Measurements from ENCODE around the gene SEL1L3. TPM values are rescaled to one million over a fixed set of nuclear protein-coding genes. Genes with fewer than 3 reads are reported as not detected.

The SEL1L3 gene
- total RNA-seq, 1 experiment from 2014 or later, result 15.7 TPM

GRCh38 chr4:25700661-25701060 lies 162.1 kb downstream of the SEL1L3 start:
- Histone ChIP-seq H3K4me1 (peaks cover 14% of the 10 kb centered on the region), H3K36me3 (ENCODE audit: control insufficient read depth, insufficient read depth, low read length) (no peaks in the 10 kb centered on the region), H3K4me3 (ENCODE audit: low read depth, low read length) (no peak overlapping the region), H3K27me3 (replicated peaks; ENCODE audit: control insufficient read depth, insufficient read depth, low read length) (no peaks in the 10 kb centered on the region), H3K9me3 (no peaks in the 10 kb centered on the region)
- POLR2A ChIA-PET, result no interaction called here
- DNase-seq, result no peak
- Mint-ChIP-seq H3K27me3 (ENCODE audit: insufficient read depth, unreplicated experiment) (no peaks in the 10 kb centered on the region), H3K9me3 (ENCODE audit: unreplicated experiment) (peaks cover 6% of the 10 kb centered on the region), H3K27ac (ENCODE audit: unreplicated experiment) (no peak overlapping the region), H3K4me3 (ENCODE audit: unreplicated experiment) (no peak overlapping the region), H3K36me3 (ENCODE audit: insufficient read depth, unreplicated experiment) (no peaks in the 10 kb centered on the region), H3K4me1 (ENCODE audit: low read depth, unreplicated experiment) (peaks cover 15% of the 10 kb centered on the region)
- no TSS peak for BruUV-seq (replicated peaks)
- CTCF ChIA-PET, result no interaction called here
- TF ChIP-seq CTCF (IDR thresholded peaks at IDR 0.05; ENCODE audit: insufficient read depth in 1 of 2, low read depth in 1 of 2, low read length in 1 of 2, severe bottlenecking in 1 of 2, unreplicated experiment in 1 of 2), result no peak
- intact Hi-C loops (cut with micrococcal nuclease; ENCODE audit: unreplicated experiment), result no loop called here

- Mint-ChIP-seq H3K4me1 (ENCODE audit: low read depth, unreplicated experiment) (peaks cover 23% of the 10 kb centered on the region), H3K4me3 (ENCODE audit: unreplicated experiment) (no peak overlapping the region), H3K9me3 (ENCODE audit: unreplicated experiment) (peaks cover 6% of the 10 kb centered on the region), H3K27ac (ENCODE audit: unreplicated experiment) (no peak overlapping the region), H3K36me3 (ENCODE audit: insufficient read depth, unreplicated experiment) (no peaks in the 10 kb centered on the region), H3K27me3 (ENCODE audit: insufficient read depth, unreplicated experiment) (no peaks in the 10 kb centered on the region)
- no peak for TF ChIP-seq CTCF (IDR thresholded peaks at IDR 0.05; ENCODE audit: insufficient read depth in 1 of 2, low read depth in 1 of 2, low read length in 1 of 2, severe bottlenecking in 1 of 2, unreplicated experiment in 1 of 2)
- no peak for DNase-seq
- H3K4me1 ChIP-seq, result peaks cover 19% of the 10 kb centered on the region
- H3K4me3 ChIP-seq (ENCODE audit: low read depth, low read length), result no peak overlapping the region
- ChIA-PET CTCF (no interaction called here), POLR2A (no interaction called here)
- no peaks in the 10 kb centered on the region for H3K9me3 ChIP-seq
- intact Hi-C loops (cut with micrococcal nuclease; ENCODE audit: unreplicated experiment), result loop anchor here (5.0 kb wide), 1 partner anchor 40 kb away; the partner anchor contains the start of gene SLC34A2
- BruUV-seq (replicated peaks), result no TSS peak
- no peaks in the 10 kb centered on the region for H3K36me3 ChIP-seq (ENCODE audit: control insufficient read depth, insufficient read depth, low read length)
- H3K27me3 ChIP-seq (replicated peaks; ENCODE audit: control insufficient read depth, insufficient read depth, low read length), result no peaks in the 10 kb centered on the region
These were observed 165.3 kb downstream of the SEL1L3 start for GRCh38 chr4:25697516-25697915.

Other genes with a start within 250 kb of the SEL1L3 start
- 13.6 and 19.9 TPM in 2 replicates for gene SLC34A2, start 207.1 kb downstream of the SEL1L3 start, total RNA-seq (2022)
- 18.5 and 20.1 TPM in 2 replicates for gene SMIM20, start 51.2 kb upstream of the SEL1L3 start, total RNA-seq (2022)